AG10803 (cell line): Measurements from ENCODE around the gene CFAP221.

ENCODE experiments used
- DNase-seq: peaks from one replicate; pipeline ENCODE4 v3.0.0; 2010; ENCODE audit warnings: low read depth
- H3K4me3 ChIP-seq: 2 replicates; pipeline ENCODE4 v1.5.1; 2011; ENCODE audit warnings: mild to moderate bottlenecking, low read length, control low read depth
- CTCF ChIP-seq: conservative IDR thresholded peaks from 2 replicates; pipeline ENCODE4 v1.5.1; 2011; ENCODE audit warnings: mild to moderate bottlenecking, low read length, control low read depth, inconsistent platforms

CFAP221 gene

GRCh38 chr2:119584469-119584868 lies 40.2 kb downstream of the CFAP221 start:
- no peak for DNase-seq
- H3K4me3 ChIP-seq = no peak overlapping the region
- no peak for TF ChIP-seq CTCF

- H3K4me3 ChIP-seq = no peak overlapping the region
- TF ChIP-seq CTCF = no peak
- no peak for DNase-seq
Measured at GRCh38 chr2:119586085-119586484, 41.8 kb downstream of the CFAP221 start.

GRCh38 chr2:119590873-119591272 lies 46.6 kb downstream of the CFAP221 start:
- TF ChIP-seq CTCF = no peak
- H3K4me3 ChIP-seq = no peak overlapping the region
- DNase-seq = no peak

GRCh38 chr2:119591523-119591922 lies 47.3 kb downstream of the CFAP221 start:
- no peak for TF ChIP-seq CTCF

GRCh38 chr2:119592436-119592835 lies 48.2 kb downstream of the CFAP221 start:
- TF ChIP-seq CTCF = no peak
- H3K4me3 ChIP-seq = no peak overlapping the region
- DNase-seq = no peak

More at GRCh38 chr2:119591523-119591922, 47.3 kb downstream of the CFAP221 start:
- no peak for DNase-seq
- H3K4me3 ChIP-seq = no peak overlapping the region

- DNase-seq = no peak
- H3K4me3 ChIP-seq = no peak overlapping the region
- no peak for TF ChIP-seq CTCF
Measured at GRCh38 chr2:119596638-119597037, 52.4 kb downstream of the CFAP221 start.

GRCh38 chr2:119598596-119599263 lies 54.5 kb downstream of the CFAP221 start:
- TF ChIP-seq CTCF = no peak
- no peak overlapping the region for H3K4me3 ChIP-seq
- no peak for DNase-seq
